ENCODE data around the gene RAE1. TPM values are rescaled to one million over a fixed set of nuclear protein-coding genes. Genes with fewer than 3 reads are reported as not detected.

Gene RAE1
- total RNA-seq, 1 experiment from 2014 or later, result 46.3 TPM

DNA sequence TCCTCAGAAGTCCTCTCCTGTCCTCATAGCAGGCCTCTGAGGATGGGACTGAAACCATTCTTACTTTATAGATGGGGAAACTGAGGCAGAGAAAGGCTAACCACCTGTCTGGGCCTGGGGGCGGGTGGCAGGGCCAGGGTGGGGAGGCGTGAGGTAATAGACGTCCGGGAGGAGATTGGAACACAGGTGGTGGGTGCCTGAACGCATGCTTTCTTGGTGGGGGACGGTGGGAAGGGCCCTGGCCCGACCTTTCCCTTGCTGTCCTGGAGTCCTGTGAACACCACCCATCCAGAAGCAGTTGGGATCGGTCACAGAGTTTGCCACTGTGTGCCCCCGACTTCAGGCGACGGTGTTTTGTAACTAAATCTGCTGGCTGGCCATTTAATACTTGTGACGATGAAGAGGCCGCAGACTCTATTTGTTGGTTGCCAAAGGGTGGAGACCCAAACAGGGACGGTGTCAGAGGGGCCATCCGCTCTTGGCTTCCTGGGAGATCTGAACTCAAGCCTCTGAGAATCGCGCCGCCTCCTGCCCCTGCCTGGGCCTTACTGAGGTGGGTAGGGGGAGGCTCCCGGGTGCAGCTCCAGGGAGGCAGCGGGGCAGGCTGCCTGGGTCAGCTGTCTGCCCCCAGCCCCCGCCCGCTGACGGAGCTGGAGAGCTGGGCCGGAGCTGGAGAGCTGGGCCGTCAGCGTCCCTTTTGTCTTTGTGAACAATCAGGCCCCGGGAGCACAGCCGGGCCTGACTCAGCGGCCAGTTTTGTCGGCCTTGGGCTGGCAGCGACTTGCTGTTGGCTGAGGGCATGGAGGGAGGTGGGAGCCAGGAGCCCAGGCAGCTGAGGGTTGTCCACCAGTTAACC is 44.3 kb downstream of the RAE1 start:
- H3K4me1 ChIP-seq (ENCODE audit: control insufficient read depth in 1 of 2, insufficient read depth in 2 of 2, low read length in 2 of 2), result peaks cover 10 to 19% of the 10 kb centered on the region in 2 experiments; a peak in 3 of 4 replicates
- RAD21 ChIA-PET (ENCODE audit: low non-redundant PET in 1 of 2, low total read pairs in 2 of 2, uncharacterized antibody in 2 of 2, unreplicated experiment in 2 of 2), result no interaction called here
- no peaks in the 10 kb centered on the region for H3K27me3 ChIP-seq (ENCODE audit: insufficient read depth, low read length)
- TF ChIP-seq ZNF274 (IDR thresholded peaks at IDR 0.05; ENCODE audit: low read depth, low read length) (no peak), SRF (IDR thresholded peaks at IDR 0.05; ENCODE audit: low read depth) (no peak), SP1 (IDR thresholded peaks at IDR 0.05; ENCODE audit: low read depth) (no peak), TCF7L2 (IDR thresholded peaks at IDR 0.05; ENCODE audit: borderline replicate concordance, extremely low read depth, insufficient read depth, insufficient read length) (no peak), CEBPB (IDR thresholded peaks at IDR 0.05; ENCODE audit: low read depth) (no peak), RAD21 (IDR thresholded peaks at IDR 0.05; ENCODE audit: low read depth) (no peak), JUND (IDR thresholded peaks at IDR 0.05) (no peak), EZH2 (IDR thresholded peaks at IDR 0.05) (no peak), ZFX (IDR thresholded peaks at IDR 0.05) (no peak), CBX3 (IDR thresholded peaks at IDR 0.05; ENCODE audit: low read depth) (no peak), POLR2A (IDR thresholded peaks at IDR 0.05; ENCODE audit: borderline replicate concordance, extremely low read depth, insufficient read depth, insufficient read length) (no peak), FOSL1 (IDR thresholded peaks at IDR 0.05; ENCODE audit: low read depth) (no peak), ELF1 (IDR thresholded peaks at IDR 0.05; ENCODE audit: borderline replicate concordance, low read depth) (no peak)
- CTCF ChIA-PET, result no interaction called here
- no peaks in the 10 kb centered on the region for H4K20me1 ChIP-seq (ENCODE audit: insufficient read depth)
- POLR2A ChIA-PET, result no interaction called here
- DNase-seq (ENCODE audit: low read depth, low spot score), result no peak
- BruUV-seq (replicated peaks), result no TSS peak
- H3K4me2 ChIP-seq (ENCODE audit: low read length), result no peak overlapping the region
- H3K27ac ChIP-seq (ENCODE audit: low read depth, low read length), result no peak overlapping the region
- H3K36me3 ChIP-seq (ENCODE audit: control insufficient read depth in 1 of 2, insufficient read depth in 2 of 2, low read length in 2 of 2), result peaks cover 18 to 28% of the 10 kb centered on the region in 2 experiments; a peak in 3 of 4 replicates
- H3K9ac ChIP-seq (ENCODE audit: low read length), result no peak overlapping the region
- H3K9me2 ChIP-seq (ENCODE audit: insufficient read depth), result no peaks in the 10 kb centered on the region
- H3K9me3 ChIP-seq (ENCODE audit: control insufficient read depth in 1 of 2, insufficient read depth in 1 of 2, low read depth in 1 of 2, low read length in 2 of 2), result no peaks in the 10 kb centered on the region
- no peak for ATAC-seq
- intact Hi-C loops (cut with micrococcal nuclease), result no loop called here
- H3K79me2 ChIP-seq (ENCODE audit: insufficient read depth, low read length), result peaks cover 77% of the 10 kb centered on the region
- H3K4me3 ChIP-seq (replicated peaks in 1 of 2; ENCODE audit: low read depth in 1 of 2, low read length in 2 of 2), result no peak overlapping the region
- no peak overlapping the region for H2AFZ ChIP-seq (ENCODE audit: low read depth, low read length, poor library complexity, severe bottlenecking)

All from HCT116 (cell line).